HCT116 (cell line): ENCODE measurements around the gene KRT37.

Experiments used
- EGR1 ChIP-seq: IDR thresholded peaks from 2 replicates; pipeline ENCODE4 v1.6.1; 2012; ENCODE audit warnings: low read depth
- EZH2 ChIP-seq: fragments of 200-600 bp; sonication (generic); IDR thresholded peaks from 2 replicates; pipeline ENCODE4 v1.6.1; 2017; ENCODE audit warnings: antibody characterized with exemption, mixed run types
- EZH2phosphoT487 ChIP-seq: fragments of 200-600 bp; IDR thresholded peaks from 2 replicates; pipeline ENCODE4 v1.6.1; 2018; ENCODE audit warnings: antibody characterized with exemption, borderline replicate concordance
- FOSL1 ChIP-seq: IDR thresholded peaks from 2 replicates; pipeline ENCODE4 v1.6.1; 2012; ENCODE audit warnings: low read depth
- POLR2AphosphoS5 ChIP-seq: IDR thresholded peaks from 2 replicates; pipeline ENCODE4 v1.6.1; 2011; ENCODE audit warnings: mild to moderate bottlenecking, low read depth, low read length, moderate library complexity
- YY1 ChIP-seq: IDR thresholded peaks from 2 replicates; pipeline ENCODE4 v1.6.1; 2011; ENCODE audit warnings: low read length, low read depth, moderate library complexity, mild to moderate bottlenecking; ENCODE audit not compliant: insufficient replicate concordance; ENCODE audit errors: extremely low read depth
- TF ChIP-seq, protein P1 (sequence below), 3 experiments: fragments of 200-600 bp in 1 of 3; sonication (generic) in 1 of 3; IDR thresholded peaks in 2 of 3; conservative IDR thresholded peaks in 1 of 3; 2 replicates each; pipeline ENCODE4 v1.5.1; 2012 to 2017; ENCODE audit warnings: low read depth in 2 of 3, low read length in 2 of 3, antibody characterized with exemption in 1 of 3, borderline replicate concordance in 1 of 3, control low read depth in 1 of 3, mild to moderate bottlenecking in 1 of 3, mixed read lengths in 1 of 3, mixed run types in 1 of 3, moderate library complexity in 1 of 3; ENCODE audit not compliant: insufficient read depth in 1 of 3
- TF ChIP-seq, protein P2 (sequence below): IDR thresholded peaks from 2 replicates; pipeline ENCODE4 v1.6.1; 2012; ENCODE audit warnings: low read depth

DNA sequence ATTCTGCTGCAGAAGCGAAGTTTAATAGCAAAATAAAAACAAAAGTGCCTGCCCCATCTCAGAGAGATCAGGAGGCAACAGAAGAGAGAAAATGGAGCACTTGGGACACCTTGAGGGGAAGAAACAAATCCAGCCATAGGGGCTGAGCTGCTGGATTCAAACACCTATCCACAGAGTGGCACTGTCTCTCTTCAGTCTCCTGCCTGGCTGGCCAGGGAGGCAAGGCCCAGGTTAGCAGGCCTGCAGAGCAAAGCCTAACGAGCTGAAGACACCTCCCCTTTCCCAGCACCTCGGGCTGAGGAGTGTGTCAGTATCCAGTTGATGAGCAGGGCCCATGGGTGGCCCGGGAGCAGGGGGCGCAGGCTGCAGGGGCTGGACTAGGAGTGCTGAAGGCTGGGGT lies 18.2 kb downstream of the KRT37 start:
- TF ChIP-seq, protein P1, sequence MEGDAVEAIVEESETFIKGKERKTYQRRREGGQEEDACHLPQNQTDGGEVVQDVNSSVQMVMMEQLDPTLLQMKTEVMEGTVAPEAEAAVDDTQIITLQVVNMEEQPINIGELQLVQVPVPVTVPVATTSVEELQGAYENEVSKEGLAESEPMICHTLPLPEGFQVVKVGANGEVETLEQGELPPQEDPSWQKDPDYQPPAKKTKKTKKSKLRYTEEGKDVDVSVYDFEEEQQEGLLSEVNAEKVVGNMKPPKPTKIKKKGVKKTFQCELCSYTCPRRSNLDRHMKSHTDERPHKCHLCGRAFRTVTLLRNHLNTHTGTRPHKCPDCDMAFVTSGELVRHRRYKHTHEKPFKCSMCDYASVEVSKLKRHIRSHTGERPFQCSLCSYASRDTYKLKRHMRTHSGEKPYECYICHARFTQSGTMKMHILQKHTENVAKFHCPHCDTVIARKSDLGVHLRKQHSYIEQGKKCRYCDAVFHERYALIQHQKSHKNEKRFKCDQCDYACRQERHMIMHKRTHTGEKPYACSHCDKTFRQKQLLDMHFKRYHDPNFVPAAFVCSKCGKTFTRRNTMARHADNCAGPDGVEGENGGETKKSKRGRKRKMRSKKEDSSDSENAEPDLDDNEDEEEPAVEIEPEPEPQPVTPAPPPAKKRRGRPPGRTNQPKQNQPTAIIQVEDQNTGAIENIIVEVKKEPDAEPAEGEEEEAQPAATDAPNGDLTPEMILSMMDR (IDR thresholded peaks at IDR 0.05 in 2 of 3, conservative IDR thresholded peaks at IDR 0.05 in 1 of 3; ENCODE audit: borderline replicate concordance in 1 of 3, insufficient read depth in 1 of 3, low read depth in 2 of 3, low read length in 2 of 3): peak in 1 of 3 experiments; percentile 90; a peak in 2 of 6 replicates
- TF ChIP-seq EZH2 (no peak), EZH2phosphoT487 (no peak), YY1 (no peak), EGR1 (no peak), FOSL1 (no peak), POLR2AphosphoS5 (no peak)
- TF ChIP-seq, protein P2, sequence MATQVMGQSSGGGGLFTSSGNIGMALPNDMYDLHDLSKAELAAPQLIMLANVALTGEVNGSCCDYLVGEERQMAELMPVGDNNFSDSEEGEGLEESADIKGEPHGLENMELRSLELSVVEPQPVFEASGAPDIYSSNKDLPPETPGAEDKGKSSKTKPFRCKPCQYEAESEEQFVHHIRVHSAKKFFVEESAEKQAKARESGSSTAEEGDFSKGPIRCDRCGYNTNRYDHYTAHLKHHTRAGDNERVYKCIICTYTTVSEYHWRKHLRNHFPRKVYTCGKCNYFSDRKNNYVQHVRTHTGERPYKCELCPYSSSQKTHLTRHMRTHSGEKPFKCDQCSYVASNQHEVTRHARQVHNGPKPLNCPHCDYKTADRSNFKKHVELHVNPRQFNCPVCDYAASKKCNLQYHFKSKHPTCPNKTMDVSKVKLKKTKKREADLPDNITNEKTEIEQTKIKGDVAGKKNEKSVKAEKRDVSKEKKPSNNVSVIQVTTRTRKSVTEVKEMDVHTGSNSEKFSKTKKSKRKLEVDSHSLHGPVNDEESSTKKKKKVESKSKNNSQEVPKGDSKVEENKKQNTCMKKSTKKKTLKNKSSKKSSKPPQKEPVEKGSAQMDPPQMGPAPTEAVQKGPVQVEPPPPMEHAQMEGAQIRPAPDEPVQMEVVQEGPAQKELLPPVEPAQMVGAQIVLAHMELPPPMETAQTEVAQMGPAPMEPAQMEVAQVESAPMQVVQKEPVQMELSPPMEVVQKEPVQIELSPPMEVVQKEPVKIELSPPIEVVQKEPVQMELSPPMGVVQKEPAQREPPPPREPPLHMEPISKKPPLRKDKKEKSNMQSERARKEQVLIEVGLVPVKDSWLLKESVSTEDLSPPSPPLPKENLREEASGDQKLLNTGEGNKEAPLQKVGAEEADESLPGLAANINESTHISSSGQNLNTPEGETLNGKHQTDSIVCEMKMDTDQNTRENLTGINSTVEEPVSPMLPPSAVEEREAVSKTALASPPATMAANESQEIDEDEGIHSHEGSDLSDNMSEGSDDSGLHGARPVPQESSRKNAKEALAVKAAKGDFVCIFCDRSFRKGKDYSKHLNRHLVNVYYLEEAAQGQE: no peak
